ENCODE data around the gene HLA-DOB. TPM values are rescaled to one million over a fixed set of nuclear protein-coding genes. Genes with fewer than 3 reads are reported as not detected.

Gene HLA-DOB
- under 1 TPM; 0.10 to 0.21 (median 0.16) TPM for polyA plus RNA-seq (ENCODE audit: insufficient read length in 3 of 3)
- long read RNA-seq, donor 1 = 0 reads
- long read RNA-seq, donor 2 = 0 reads
- long read RNA-seq, donor 3 = 0 reads
- long read RNA-seq, donor 4 = 0 reads
- long read RNA-seq, donor 5 = 0 reads
- long read RNA-seq, donor 6 = 0 reads
- long read RNA-seq, donor 7 = 0 reads
- long read RNA-seq, donor 8 = 0 reads
- long read RNA-seq, donor 9 = 0 reads
- long read RNA-seq, donor 10 = 0 reads
- long read RNA-seq, donor 11 = 0 reads
- long read RNA-seq, donor 12 = 0 reads
- long read RNA-seq, donor 13 = 0 reads
- long read RNA-seq, donor 14 = 0 reads
- long read RNA-seq, donor 15 = 0 reads
- long read RNA-seq, donor 16 = 0 reads

DNA sequence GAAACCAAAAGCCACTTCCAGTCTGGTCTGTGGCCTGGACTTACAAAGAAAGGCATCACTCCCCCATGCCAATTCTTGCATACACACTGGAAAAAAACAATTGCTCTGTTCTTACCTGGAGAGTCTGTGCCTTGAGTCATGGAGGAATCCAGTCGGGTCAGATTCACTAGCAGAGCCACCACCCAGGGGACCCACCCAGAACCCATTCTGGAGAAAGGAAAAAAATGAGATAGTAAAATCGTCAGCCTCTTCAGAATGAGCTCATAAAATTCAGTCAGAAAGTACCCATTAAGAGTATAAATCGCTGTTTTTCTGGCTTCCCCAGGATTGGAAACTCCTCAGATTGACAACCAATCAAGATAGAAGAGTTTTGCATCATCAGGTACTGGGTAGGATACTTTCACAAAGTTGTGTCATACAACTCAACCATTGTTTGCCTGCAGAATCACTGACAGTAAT lies at the start of gene HLA-DOB:
Gene HLA-DOB (minus strand): TSS at position 257 of the 459 bp plus-strand sequence. CDS start 51 bp downstream, at position 206.
- no peak for DNase-seq (ENCODE audit: extremely low read depth in 1 of 11, low read depth in 9 of 11, low spot score in 4 of 11)

DNA sequence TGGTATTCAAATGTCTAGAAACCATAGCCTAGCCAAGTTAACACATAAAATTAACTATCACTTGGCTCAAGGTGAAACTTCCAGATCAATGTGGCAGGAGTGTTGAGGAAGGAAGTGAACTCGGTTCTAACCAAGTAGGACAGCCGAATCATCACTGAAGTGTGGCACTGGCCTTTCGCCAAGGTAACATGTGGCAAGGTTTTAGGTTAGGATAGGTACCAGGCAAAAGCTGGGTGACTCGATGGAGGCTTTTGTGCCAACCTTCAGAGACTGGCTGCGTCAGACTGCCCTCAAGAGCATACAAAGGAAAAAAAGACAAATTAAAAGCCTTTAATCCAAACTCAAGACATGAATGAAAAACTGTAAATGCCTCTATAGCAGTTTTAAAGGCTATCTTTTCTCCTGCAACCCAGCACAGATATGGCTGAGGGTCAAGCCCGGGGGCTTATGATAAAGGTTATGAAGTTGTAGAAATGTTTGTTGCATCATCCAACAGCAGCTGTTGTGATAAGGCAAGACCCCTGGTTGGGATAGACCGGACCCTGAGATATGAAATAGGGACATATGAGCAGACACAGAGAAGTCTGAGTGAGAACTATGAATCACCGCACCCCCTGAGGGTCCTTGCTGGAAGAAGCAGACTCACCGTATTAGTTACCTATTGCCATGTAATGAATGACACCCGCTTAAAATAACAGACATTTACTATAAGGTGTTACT lies 49.1 kb upstream of the HLA-DOB start:
- DNase-seq (ENCODE audit: extremely low read depth in 1 of 11, low read depth in 9 of 11, low spot score in 4 of 11) = no peak

DNA sequence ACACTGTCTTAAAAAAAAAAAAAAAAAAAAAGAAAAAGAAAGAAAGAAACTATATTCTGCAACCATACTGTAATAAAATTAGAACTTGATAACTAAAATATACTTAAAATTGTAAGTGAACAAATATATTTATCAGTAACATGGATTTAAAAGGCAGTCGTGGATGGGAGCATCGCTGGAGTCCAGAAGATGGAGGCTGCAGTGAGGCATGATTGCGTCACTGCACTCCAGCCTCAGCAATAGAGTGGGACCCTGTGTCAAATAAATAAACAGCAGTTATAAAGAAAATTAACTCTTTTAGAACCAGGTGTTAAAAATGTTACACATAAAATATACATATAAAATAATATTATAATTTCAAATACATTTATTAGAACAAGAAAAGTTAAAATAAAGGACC lies 45.9 kb upstream of the HLA-DOB start:
- DNase-seq (ENCODE audit: extremely low read depth in 1 of 11, low read depth in 9 of 11, low spot score in 4 of 11) = no peak

DNA sequence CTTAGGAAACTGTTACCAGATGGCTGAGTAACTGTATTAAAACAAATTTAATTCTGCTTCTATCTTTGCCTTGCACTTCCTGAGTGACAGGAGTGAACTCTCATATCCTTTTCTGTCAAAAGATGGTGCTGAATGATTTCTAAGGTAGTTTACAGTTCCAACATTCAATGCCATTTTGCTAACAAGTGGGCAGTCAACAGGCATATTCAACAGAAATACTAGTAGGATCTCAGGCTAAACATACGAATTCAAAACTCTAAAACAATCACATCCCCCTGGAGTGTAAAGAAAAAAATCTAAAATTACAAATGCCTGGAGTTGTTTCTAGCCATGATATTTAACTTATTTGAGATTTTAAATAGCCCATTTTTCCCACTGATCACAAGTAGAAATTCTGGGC lies 43.9 kb upstream of the HLA-DOB start:
- no peak for DNase-seq (ENCODE audit: extremely low read depth in 1 of 11, low read depth in 9 of 11, low spot score in 4 of 11)

DNA sequence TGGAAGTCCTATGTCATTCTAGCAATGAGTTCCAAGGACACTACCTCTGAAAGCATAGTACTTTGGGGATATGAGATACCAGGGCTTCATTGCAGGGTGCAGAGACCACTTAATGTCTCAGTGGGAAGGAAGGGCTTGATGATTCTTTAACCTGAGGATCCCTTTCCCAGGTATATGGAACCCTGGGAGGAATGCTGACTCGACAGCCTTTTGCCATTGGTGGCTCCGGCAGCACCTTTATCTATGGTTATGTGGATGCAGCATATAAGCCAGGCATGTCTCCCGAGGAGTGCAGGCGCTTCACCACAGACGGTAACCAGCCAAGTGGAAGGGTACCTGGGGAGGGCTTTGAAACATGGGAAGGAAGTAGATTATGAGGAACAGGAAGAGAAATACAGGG lies 41.4 kb upstream of the HLA-DOB start:
- DNase-seq (ENCODE audit: extremely low read depth in 1 of 11, low read depth in 9 of 11, low spot score in 4 of 11) = no peak

DNA sequence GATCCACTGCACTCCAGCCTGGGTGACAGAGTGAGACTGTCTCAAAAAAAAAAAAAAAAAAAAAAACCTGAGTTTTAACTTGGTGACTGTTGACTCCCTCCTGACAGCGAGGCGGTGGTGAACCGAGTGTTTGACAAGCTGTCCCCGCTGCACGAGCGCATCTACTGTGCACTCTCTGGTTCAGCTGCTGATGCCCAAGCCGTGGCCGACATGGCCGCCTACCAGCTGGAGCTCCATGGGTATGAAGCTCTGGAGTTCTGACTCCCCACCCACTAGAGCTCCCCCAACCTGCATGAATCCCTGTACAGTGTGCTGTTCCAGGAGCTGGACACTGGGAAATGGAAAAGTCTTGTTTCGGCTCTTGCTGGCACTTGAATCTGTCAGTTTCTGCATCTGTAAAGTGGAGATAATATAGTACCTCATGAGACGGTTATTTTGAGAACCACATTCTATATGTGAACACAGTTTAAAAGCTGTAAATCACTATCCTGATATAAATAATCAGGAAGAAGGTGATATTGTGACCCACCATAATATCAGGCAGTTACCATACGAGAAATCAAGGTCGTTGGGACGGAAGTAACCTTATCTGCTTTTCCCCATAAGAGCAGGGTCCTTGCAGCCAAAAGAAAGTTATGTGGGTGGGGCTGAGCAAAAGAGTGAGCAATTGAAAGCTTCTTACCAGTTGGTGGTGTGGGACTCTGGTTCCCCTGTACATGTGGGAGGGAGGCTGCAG lies 40.5 kb upstream of the HLA-DOB start:
- DNase-seq (ENCODE audit: extremely low read depth in 1 of 11, low read depth in 9 of 11, low spot score in 4 of 11) = no peak

DNA sequence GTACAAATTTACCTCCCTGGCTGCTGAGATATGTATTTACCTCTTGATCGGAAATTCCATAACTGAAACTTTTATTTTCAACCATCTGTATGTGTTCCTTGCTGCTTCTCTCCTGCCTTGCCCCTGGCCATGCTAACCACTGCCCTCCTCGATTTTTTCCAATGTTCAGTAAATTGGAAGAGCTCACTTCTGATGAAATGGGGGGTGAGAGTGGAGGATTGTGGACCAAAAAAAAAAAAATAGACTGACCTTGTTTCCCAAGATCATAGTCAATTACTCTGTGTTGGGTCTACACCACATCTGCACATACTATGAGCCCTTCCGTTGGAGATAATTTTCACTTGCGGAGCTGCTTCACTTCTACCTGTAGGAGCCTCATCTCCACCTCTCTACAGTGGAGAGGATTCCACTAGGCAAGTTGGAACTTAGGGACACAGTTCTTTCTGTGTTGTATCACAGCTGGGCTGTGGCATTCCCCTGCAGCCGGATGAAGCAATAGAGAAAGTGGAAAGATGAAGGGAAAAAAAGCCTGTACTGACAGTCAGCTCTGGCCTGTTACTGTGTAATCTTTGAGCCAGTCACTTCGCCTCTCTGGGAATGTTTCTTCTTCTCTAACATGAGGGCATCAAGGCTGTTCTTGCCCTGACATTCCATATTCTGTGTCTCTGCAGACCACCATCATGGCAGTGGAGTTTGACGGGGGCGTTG lies 38.8 kb upstream of the HLA-DOB start:
- DNase-seq (ENCODE audit: extremely low read depth in 1 of 11, low read depth in 9 of 11, low spot score in 4 of 11) = no peak

DNA sequence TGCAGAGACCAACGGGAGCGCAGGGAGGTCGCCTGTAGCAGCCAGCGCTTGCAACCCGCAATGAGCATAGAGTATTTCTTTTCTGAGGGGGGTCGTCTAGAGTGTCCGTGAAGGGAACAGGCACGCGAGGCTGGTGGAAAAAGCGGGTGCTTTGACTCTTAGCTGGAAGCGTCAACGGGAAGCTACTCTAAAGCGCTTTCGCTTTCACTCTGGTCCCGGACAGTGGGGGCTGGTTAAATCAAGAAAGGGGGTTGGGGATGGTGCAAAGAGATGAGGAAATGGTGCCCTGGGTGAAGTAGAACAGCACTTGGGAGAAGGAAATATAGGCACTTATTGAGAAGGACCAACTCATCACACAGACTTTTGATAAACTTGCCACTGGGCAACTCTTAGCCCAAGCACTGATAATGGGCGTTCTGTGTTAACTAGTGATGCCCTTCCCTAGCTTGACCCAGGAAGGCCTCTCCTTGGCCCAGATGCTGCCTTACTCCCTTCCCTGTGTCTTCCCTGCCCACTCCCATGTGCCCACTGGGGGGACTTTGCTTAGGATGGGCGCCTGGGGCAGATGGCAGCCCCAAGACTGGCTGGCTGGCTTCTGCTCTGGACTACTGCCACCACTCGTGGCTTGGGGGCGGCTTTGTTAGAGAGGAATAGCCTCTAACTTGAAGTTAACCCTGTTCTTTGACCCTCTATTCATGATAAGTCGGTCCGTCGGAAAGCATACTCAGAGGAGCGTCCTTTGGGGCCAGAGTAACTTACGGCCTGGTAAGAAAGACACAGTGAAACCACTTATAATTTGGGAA lies 37.8 kb upstream of the HLA-DOB start:
- peak in 1 of 11 donors; percentile 24 for DNase-seq (ENCODE audit: extremely low read depth in 1 of 11, low read depth in 9 of 11, low spot score in 4 of 11)

DNA sequence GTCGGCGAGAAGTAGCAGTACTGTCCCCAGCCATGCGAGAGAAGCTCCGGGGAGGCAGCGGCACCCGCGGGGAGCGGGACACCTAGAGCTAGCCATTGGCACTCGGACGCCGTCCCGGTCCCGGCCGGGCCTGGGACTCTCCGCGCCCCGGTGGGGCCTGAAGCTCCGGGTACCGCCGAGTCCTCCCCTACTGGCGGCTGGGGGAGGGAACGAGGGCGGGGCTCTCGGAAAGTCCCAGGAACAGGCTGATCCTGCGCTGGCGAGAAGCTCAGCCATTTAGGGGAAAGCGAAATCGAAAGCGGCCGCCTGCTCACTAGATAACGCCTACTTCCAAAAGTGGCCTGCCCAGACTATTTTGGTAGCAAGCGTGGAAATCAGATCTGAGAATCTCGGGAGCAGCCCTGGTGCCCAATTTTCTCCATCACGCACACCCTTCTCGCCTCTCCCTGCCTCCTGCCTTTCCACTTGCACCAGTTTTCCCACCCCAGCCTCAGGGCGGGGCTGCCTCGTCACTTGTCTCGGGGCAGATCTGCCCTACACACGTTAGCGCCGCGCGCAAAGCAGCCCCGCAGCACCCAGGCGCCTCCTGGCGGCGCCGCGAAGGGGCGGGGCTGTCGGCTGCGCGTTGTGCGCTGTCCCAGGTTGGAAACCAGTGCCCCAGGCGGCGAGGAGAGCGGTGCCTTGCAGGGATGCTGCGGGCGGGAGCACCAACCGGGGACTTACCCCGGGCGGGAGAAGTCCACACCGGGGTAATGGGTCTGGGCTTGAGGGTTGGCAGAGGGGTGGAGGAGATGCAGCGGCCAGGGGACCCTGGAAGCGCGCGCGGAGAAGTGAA lies 37.0 kb upstream of the HLA-DOB start, which contains the start of the genes PSMB9 and TAP1:
Gene PSMB9 (plus strand): TSS at position 652 of the 835 bp plus-strand sequence. CDS start 38 bp downstream, at position 690.
Gene TAP1 (minus strand): TSS at position 164 of the 835 bp plus-strand sequence. CDS start 68 bp downstream, at position 96.
- peak; percentile 66 to 91 (median 87) for DNase-seq (ENCODE audit: extremely low read depth in 1 of 11, low read depth in 9 of 11, low spot score in 4 of 11)

DNA sequence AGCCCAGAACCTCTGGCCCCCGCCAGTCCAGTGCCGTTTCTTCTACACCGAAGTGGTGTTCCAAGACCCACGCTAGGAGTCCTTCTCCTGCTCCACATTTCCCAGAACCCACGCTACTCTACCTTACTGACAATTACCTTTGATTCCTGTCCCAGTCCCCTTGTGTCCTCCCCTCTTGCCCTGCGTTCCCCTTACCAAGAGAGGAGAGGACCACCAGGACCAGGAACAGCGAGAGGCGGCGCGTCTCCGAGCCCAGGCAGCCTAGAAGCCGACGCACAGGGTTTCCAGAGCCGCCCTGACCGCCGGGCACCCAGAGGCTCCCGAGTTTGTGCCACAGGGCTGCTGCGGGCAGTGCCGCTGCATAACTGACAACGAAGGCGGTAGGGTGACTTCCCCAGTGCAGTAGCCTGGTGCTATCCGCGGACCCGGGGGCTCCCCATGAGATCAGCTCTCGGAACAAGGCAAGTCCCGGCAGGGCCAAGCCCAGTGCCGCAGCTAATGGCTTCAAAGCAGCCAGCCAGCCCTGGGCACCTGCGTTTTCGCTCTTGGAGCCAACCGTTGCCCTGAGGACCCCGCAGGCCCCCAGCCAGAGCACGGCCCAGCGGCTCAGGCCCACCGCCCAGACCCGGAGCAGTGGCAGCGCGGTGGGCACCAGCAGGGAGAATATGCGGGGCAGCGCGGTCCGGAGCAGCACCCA lies 36.2 kb upstream of the HLA-DOB start:
- peak in 2 of 11 donors; percentile 11 to 14 for DNase-seq (ENCODE audit: extremely low read depth in 1 of 11, low read depth in 9 of 11, low spot score in 4 of 11)

DNA sequence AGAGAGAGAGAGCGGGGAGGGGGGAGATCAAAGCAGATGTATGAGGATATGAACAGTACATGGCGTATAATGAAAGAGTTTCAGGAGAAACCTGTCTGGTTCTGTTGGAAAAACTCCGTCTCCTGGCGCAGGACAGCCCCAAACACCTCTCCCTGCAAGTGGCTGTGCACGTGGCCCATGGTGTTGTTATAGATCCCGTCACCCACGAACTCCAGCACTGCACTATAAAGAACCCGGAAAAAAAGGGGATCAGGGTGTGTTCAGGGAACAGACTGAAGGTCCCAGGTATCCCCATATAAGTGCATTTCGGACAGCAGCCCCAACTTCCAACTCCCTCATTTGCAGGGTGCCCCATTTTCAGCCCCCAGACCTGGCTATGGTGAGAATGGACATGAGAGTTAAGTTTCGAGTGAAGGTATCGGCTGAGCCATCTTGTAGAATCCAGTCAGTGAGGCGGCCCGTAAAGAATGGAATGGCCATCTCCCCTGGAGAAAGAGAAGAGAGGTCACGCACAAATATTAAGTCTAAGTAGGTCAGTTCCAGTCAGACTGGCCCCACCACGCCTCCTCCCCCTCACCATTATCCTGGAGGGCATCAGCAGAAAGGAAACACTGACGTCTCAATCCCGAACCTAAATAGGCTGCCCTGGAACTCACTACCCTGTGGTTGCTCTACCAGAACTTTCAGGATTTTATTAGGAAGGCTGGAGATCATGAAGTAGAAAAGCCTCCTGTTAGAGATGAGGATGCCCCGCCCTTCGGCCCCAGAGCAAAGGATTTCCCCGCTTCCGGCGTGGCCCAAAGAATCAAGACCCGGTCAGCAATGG lies 35.4 kb upstream of the HLA-DOB start:
- DNase-seq (ENCODE audit: extremely low read depth in 1 of 11, low read depth in 9 of 11, low spot score in 4 of 11) = no peak

DNA sequence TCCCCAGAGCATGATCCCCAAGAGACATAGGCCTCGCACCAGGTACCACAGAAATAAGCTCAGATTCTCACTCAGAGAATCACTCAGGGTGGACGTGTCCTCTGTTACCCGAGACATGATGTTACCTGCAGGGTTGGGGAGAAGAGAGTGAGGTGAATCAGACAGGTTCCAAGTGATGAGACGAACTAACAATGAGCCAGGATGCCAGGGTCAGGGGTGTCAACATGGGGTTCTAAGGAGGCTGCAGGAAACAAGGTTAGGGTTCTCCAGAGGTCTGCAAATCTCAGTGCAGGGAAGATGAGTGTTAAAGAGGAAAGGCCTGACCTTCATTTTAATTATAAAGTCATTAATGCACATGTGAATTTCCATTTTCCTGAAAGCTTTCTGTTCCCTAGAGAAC lies 34.2 kb upstream of the HLA-DOB start:
- DNase-seq (ENCODE audit: extremely low read depth in 1 of 11, low read depth in 9 of 11, low spot score in 4 of 11) = no peak

DNA sequence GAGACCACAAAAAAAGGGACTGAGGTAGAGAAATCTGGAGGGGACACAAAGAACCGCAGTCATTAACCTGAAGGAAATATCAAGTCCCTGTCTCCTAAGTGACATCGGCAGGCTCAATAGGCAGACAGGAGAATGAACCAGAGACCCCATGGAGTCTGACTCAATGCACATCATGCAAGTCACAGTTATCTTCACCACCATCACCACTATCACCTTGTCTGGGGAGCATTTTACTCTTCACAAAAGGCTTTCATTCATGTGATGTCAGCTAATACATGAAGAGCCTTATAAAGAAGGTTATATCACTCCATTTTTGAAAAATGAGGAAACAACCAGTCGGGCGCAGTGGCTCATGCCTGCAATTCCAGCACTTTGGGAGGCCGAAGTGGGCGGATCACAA lies 32.3 kb upstream of the HLA-DOB start:
- no peak for DNase-seq (ENCODE audit: extremely low read depth in 1 of 11, low read depth in 9 of 11, low spot score in 4 of 11)

DNA sequence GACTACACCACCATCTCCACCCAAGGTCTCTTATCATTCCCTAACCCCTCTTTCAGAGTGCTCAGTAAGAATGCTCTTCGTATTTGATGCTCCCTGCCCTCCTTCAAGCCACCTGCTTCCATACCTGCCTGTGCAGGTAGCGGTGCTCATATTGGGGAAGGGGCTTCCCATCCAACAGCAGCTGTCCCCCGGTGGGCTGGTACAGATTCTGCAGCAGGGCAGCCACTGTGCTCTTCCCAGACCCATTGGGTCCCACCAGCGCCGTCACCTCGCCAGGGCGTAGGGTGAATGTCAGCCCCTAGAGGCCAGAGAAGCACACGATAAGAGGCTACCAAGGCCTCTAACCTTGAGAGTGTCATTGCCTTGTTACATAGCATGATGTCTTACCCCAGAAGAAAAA lies 31.0 kb upstream of the HLA-DOB start:
- DNase-seq (ENCODE audit: extremely low read depth in 1 of 11, low read depth in 9 of 11, low spot score in 4 of 11) = no peak

DNA sequence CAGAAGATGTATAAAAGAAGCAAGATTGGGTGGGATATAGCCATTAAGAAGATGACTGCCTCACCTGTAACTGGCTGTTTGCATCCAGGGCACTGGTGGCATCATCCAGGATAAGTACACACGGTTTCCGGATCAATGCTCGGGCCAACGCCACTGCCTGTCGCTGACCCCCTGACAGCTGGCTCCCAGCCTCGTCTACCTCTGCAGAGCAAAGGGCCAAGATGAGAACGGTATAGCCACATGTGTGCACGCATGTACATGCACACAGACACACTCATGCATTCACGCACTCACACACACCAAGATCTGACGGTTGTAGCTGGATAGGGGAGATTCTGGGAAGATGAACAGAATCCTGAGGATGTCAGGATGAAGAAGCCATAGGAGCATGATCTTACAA lies 30.2 kb upstream of the HLA-DOB start:
- DNase-seq (ENCODE audit: extremely low read depth in 1 of 11, low read depth in 9 of 11, low spot score in 4 of 11) = no peak

DNA sequence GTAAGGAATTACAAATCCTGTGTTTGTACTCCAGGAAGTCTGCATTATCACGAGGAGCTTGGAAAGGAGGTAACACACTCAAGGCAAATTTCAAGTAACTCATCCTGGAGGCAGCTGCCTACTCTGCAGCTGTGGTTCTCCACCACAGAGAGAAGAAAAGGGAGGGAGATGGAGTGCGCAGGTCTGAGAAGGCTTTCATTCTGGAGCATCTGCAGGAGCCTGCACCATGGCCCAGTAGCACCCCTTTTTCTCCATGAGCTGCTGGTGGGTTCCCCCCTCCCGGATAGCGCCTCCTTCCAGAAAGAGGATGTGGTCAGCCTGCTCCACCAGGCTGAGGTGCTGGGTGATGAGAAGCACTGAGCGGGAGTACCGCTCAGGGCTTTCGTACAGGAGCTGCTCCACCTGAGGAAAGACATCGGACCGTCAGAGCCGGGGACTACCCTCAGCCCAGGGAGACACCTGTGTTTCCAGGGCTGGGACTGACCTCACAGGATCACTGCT lies 28.6 kb upstream of the HLA-DOB start:
- no peak for DNase-seq (ENCODE audit: extremely low read depth in 1 of 11, low read depth in 9 of 11, low spot score in 4 of 11)
